ENCODE measurements around the gene ZNF592. TPM values are rescaled to one million over a fixed set of nuclear protein-coding genes. Genes with fewer than 3 reads are reported as not detected.

ZNF592 gene
- total and polyA plus RNA-seq, 2 of the 13 experiments (the other 11 are each of a cell fraction or from before 2014, with no cell fraction given) = 8.2 to 9.8 TPM

- H2AFZ ChIP-seq (ENCODE audit: low read length) = no peak overlapping the region
- FAIRE-seq = no peak
- in situ Hi-C loops (cut with HindIII; ENCODE audit: extremely low pct_ligation_motif_present, low pct_unique_long_range_greater_than_20kb) = loop anchor here (10.0 kb wide), 1 partner anchor 235 kb away; no protein-coding TSS in a partner anchor
- no TSS peak for BruUV-seq (replicated peaks)
- peak overlapping the region in 1 of 3 experiments; percentile 45; a peak in 2 of 6 replicates for H3K4me3 ChIP-seq (replicated peaks in 1 of 3; ENCODE audit: insufficient read depth in 1 of 3, low read depth in 2 of 3, low read length in 3 of 3)
- WGBS (ENCODE audit: low lambda C conversion rate) = 50% methylated on average over 2 of the region's 2 CpGs
- H3K9ac ChIP-seq (ENCODE audit: insufficient read depth, low read depth, low read length) = no peak overlapping the region
- no peaks in the 10 kb centered on the region for H3K36me3 ChIP-seq (replicated peaks in 1 of 2; ENCODE audit: control insufficient read depth in 1 of 2, insufficient read depth in 2 of 2, low read length in 2 of 2)
- ATAC-seq = no peak
- H3K9me3 ChIP-seq (ENCODE audit: low read length) = no peaks in the 10 kb centered on the region
- H3K27me3 ChIP-seq (ENCODE audit: control insufficient read depth in 1 of 2, insufficient read depth in 2 of 2, low read length in 2 of 2) = no peaks in the 10 kb centered on the region
- DNase-seq (ENCODE audit: low spot score) = no peak
- TF ChIP-seq NPAS2 (CRISPR knock-in tag; IDR thresholded peaks at IDR 0.05; ENCODE audit: borderline replicate concordance) = no peak
- no peak for TF ChIP-seq HMG20B (CRISPR knock-in tag; conservative IDR thresholded peaks at IDR 0.05)
- no peak for TF ChIP-seq CSRNP2 (CRISPR knock-in tag; conservative IDR thresholded peaks at IDR 0.05; ENCODE audit: low read depth)
- no peak for TF ChIP-seq MLX (CRISPR knock-in tag; IDR thresholded peaks at IDR 0.05)
- TF ChIP-seq HOMEZ (CRISPR knock-in tag; IDR thresholded peaks at IDR 0.05; ENCODE audit: low read depth) = no peak
- no peak for TF ChIP-seq TBX3 (IDR thresholded peaks at IDR 0.05; ENCODE audit: borderline replicate concordance)
- TF ChIP-seq ZNF850 (CRISPR knock-in tag; conservative IDR thresholded peaks at IDR 0.05) = no peak
- TF ChIP-seq ZNF546 (CRISPR knock-in tag; conservative IDR thresholded peaks at IDR 0.05) = no peak
- TF ChIP-seq, protein P1, sequence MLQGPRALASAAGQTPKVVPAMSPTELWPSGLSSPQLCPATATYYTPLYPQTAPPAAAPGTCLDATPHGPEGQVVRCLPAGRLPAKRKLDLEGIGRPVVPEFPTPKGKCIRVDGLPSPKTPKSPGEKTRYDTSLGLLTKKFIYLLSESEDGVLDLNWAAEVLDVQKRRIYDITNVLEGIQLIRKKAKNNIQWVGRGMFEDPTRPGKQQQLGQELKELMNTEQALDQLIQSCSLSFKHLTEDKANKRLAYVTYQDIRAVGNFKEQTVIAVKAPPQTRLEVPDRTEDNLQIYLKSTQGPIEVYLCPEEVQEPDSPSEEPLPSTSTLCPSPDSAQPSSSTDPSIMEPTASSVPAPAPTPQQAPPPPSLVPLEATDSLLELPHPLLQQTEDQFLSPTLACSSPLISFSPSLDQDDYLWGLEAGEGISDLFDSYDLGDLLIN (CRISPR knock-in tag; IDR thresholded peaks at IDR 0.05; ENCODE audit: borderline replicate concordance) = no peak
- TF ChIP-seq CCDC6 (CRISPR knock-in tag; IDR thresholded peaks at IDR 0.05) = no peak
- intact Hi-C loops (cut with micrococcal nuclease; ENCODE audit: unreplicated experiment) = loop anchor here (2.0 to 10.0 kb wide), 5 partner anchors 55 to 231 kb away; partner anchors contain the start of genes NMB and WDR73
- no peaks in the 10 kb centered on the region for H4K20me1 ChIP-seq (ENCODE audit: insufficient read depth, low read length)
- peaks cover 66% of the 10 kb centered on the region for H3K4me1 ChIP-seq (ENCODE audit: insufficient read depth, low read length)
- ChIA-PET CTCF (ENCODE audit: low intra/inter-chr PET ratio, low total read pairs) (no interaction called here), POLR2A (interaction anchor here (1.0 to 1.9 kb wide), 3 partner anchors 93 to 219 kb away, joined by 3 to 6 read pairs (median 6); no protein-coding TSS in a partner anchor)
- no peak overlapping the region for H3K27ac ChIP-seq (ENCODE audit: extremely low read length, insufficient read depth, low read length)
- H3K79me2 ChIP-seq (ENCODE audit: insufficient read depth, low read length) = no peaks in the 10 kb centered on the region
- peak overlapping the region; percentile 78 for H3K4me2 ChIP-seq (ENCODE audit: low read depth, low read length)
Observed at GRCh38 chr15:84819791-84820190, 71.4 kb downstream of the ZNF592 start.
